NCI-H69 (cell line): ENCODE measurements around the gene SPAG16.

ENCODE experiments used
- DNase-seq: peaks from one replicate; lab custom pipeline; 2025; lab: John Stamatoyannopoulos, UW

The SPAG16 gene

GRCh38 chr2:213284105-213285090 lies at the start of gene SPAG16:
Gene SPAG16 (plus strand): TSS chr2:213284464.
- DNase-seq, result peak; percentile 97

- DNase-seq, result peak; percentile 48
Observed at GRCh38 chr2:213234641-213235040, 49.6 kb upstream of the SPAG16 start.

GRCh38 chr2:213235741-213236140 lies 48.5 kb upstream of the SPAG16 start:
- DNase-seq, result no peak

- no peak for DNase-seq
Observed at GRCh38 chr2:213237251-213237650, 47.0 kb upstream of the SPAG16 start.

GRCh38 chr2:213237787-213238186 lies 46.5 kb upstream of the SPAG16 start:
- DNase-seq, result no peak

- no peak for DNase-seq
Observed at GRCh38 chr2:213238753-213239495, 45.3 kb upstream of the SPAG16 start.

GRCh38 chr2:213241817-213242216 lies 42.4 kb upstream of the SPAG16 start:
- no peak for DNase-seq

- DNase-seq, result no peak
Observed at GRCh38 chr2:213242653-213243052, 41.6 kb upstream of the SPAG16 start.

- DNase-seq, result no peak
Observed at GRCh38 chr2:213243189-213244044, 40.8 kb upstream of the SPAG16 start.

- peak; percentile 51 for DNase-seq
Observed at GRCh38 chr2:213246497-213247281, 37.6 kb upstream of the SPAG16 start.

- peak; percentile 1 for DNase-seq
Observed at GRCh38 chr2:213247566-213247965, 36.7 kb upstream of the SPAG16 start.

- no peak for DNase-seq
Observed at GRCh38 chr2:213248637-213249036, 35.6 kb upstream of the SPAG16 start.

GRCh38 chr2:213249502-213249901 lies 34.8 kb upstream of the SPAG16 start:
- peak; percentile 1 for DNase-seq

GRCh38 chr2:213251618-213252017 lies 32.6 kb upstream of the SPAG16 start:
- peak; percentile 68 for DNase-seq

GRCh38 chr2:213252206-213252605 lies 32.1 kb upstream of the SPAG16 start:
- no peak for DNase-seq

GRCh38 chr2:213253162-213253561 lies 31.1 kb upstream of the SPAG16 start:
- no peak for DNase-seq

- DNase-seq, result no peak
Observed at GRCh38 chr2:213259266-213259665, 25.0 kb upstream of the SPAG16 start.

- no peak for DNase-seq
Observed at GRCh38 chr2:213261237-213261636, 23.0 kb upstream of the SPAG16 start.

GRCh38 chr2:213261715-213262114 lies 22.5 kb upstream of the SPAG16 start:
- DNase-seq, result peak; percentile 43

GRCh38 chr2:213265679-213266078 lies 18.6 kb upstream of the SPAG16 start:
- DNase-seq, result no peak

- DNase-seq, result no peak
Observed at GRCh38 chr2:213266421-213266820, 17.8 kb upstream of the SPAG16 start.
